H9 (cell line): ENCODE measurements around the gene C2orf15. TPM values are rescaled to one million over a fixed set of nuclear protein-coding genes. Genes with fewer than 3 reads are reported as not detected.

Source experiments
- DNase-seq: peaks from one replicate; pipeline ENCODE4 v3.0.0-alpha.2; 2017
- H2AFZ ChIP-seq: one replicate; pipeline ENCODE4 v1.6.1; 2013; ENCODE audit warnings: mild to moderate bottlenecking, low read length, control low read depth, moderate library complexity
- H2AK5ac ChIP-seq: 2 replicates; pipeline ENCODE4 v1.6.1; 2013; ENCODE audit warnings: low read length, control low read depth, mixed read lengths; ENCODE audit not compliant: insufficient read length
- H2BK120ac ChIP-seq: one replicate; pipeline ENCODE4 v1.6.1; 2013; ENCODE audit warnings: low read depth, mild to moderate bottlenecking, low read length, control low read depth, inconsistent platforms; ENCODE audit not compliant: poor library complexity, severe bottlenecking
- H2BK12ac ChIP-seq: 2 replicates; pipeline ENCODE4 v1.6.1; 2013; ENCODE audit warnings: low read length, control low read depth, mixed read lengths, low read depth; ENCODE audit not compliant: insufficient read length
- H2BK15ac ChIP-seq: 2 replicates; pipeline ENCODE4 v1.6.1; 2013; ENCODE audit warnings: low read depth, low read length, control low read depth
- H2BK20ac ChIP-seq: one replicate; pipeline ENCODE4 v1.6.1; 2013; ENCODE audit warnings: low read depth, mild to moderate bottlenecking, low read length, control low read depth, inconsistent platforms; ENCODE audit not compliant: poor library complexity, severe bottlenecking
- H2BK5ac ChIP-seq: 2 replicates; pipeline ENCODE4 v1.6.1; 2013; ENCODE audit warnings: low read length, control low read depth, mixed read lengths; ENCODE audit not compliant: insufficient read length
- H3K14ac ChIP-seq: 2 replicates; pipeline ENCODE4 v1.6.1; 2013; ENCODE audit warnings: low read length, control low read depth; ENCODE audit not compliant: insufficient read depth
- H3K18ac ChIP-seq: 2 replicates; pipeline ENCODE4 v1.6.1; 2013; ENCODE audit warnings: low read depth, mild to moderate bottlenecking, mixed read lengths, low read length, control low read depth; ENCODE audit not compliant: insufficient read length
- H3K23ac ChIP-seq: 2 replicates; pipeline ENCODE4 v1.6.1; 2013; ENCODE audit warnings: low read length, control low read depth, mixed read lengths, low read depth; ENCODE audit not compliant: insufficient read length
- H3K23me2 ChIP-seq: 2 replicates; pipeline ENCODE4 v1.6.1; 2013; ENCODE audit warnings: low read depth, mild to moderate bottlenecking, mixed read lengths, low read length, control low read depth; ENCODE audit not compliant: insufficient read length, poor library complexity, severe bottlenecking
- H3K27ac ChIP-seq: 2 replicates; pipeline ENCODE4 v1.5.1; 2013; ENCODE audit warnings: low read length, control low read depth, mixed read lengths, low read depth; ENCODE audit not compliant: insufficient read length
- H3K27me3 ChIP-seq: 2 replicates; pipeline ENCODE4 v1.6.1; 2013; ENCODE audit warnings: low read length, control low read depth, inconsistent platforms; ENCODE audit not compliant: insufficient read depth
- H3K4ac ChIP-seq: 2 replicates; pipeline ENCODE4 v1.6.1; 2013; ENCODE audit warnings: low read depth, mild to moderate bottlenecking, control low read depth, inconsistent platforms, low read length, moderate library complexity
- H3K4me1 ChIP-seq: 2 replicates; pipeline ENCODE4 v1.6.1; 2013; ENCODE audit warnings: low read length, control low read depth, inconsistent platforms; ENCODE audit not compliant: insufficient read depth
- H3K4me2 ChIP-seq: 2 replicates; pipeline ENCODE4 v1.6.1; 2013; ENCODE audit warnings: low read length, control low read depth, mixed read lengths; ENCODE audit not compliant: insufficient read length, insufficient read depth
- H3K56ac ChIP-seq: 2 replicates; pipeline ENCODE4 v1.6.1; 2013; ENCODE audit warnings: low read depth, mild to moderate bottlenecking, mixed read lengths, low read length, control low read depth; ENCODE audit not compliant: insufficient read length
- H3K79me1 ChIP-seq: 2 replicates; pipeline ENCODE4 v1.6.1; 2013; ENCODE audit warnings: low read depth, mild to moderate bottlenecking, moderate library complexity, low read length, control low read depth, inconsistent platforms; ENCODE audit not compliant: insufficient read depth, poor library complexity, severe bottlenecking
- H3K79me2 ChIP-seq: 2 replicates; pipeline ENCODE4 v1.6.1; 2013; ENCODE audit warnings: low read length, control low read depth, inconsistent platforms; ENCODE audit not compliant: insufficient read depth
- H3K9ac ChIP-seq: 2 replicates; pipeline ENCODE4 v1.6.1; 2013; ENCODE audit warnings: low read length, control low read depth, mixed read lengths; ENCODE audit not compliant: insufficient read length; ENCODE audit errors: extremely low read depth
- H3K9me3 ChIP-seq: one replicate; pipeline ENCODE4 v1.6.1; 2013; ENCODE audit warnings: low read depth, low read length, inconsistent platforms; ENCODE audit not compliant: control insufficient read depth
- H3T11ph ChIP-seq: one replicate; pipeline ENCODE4 v1.6.1; 2013; ENCODE audit warnings: mild to moderate bottlenecking, low read length, control low read depth, inconsistent platforms
- H4K20me1 ChIP-seq: one replicate; pipeline ENCODE4 v1.6.1; 2013; ENCODE audit not compliant: control insufficient read depth, insufficient read length, insufficient read depth
- H4K5ac ChIP-seq: 2 replicates; pipeline ENCODE4 v1.6.1; 2013; ENCODE audit warnings: low read depth, mild to moderate bottlenecking, mixed read lengths, low read length, control low read depth; ENCODE audit not compliant: insufficient read length
- H4K8ac ChIP-seq: replicated peaks from 2 replicates; pipeline ENCODE4 v1.6.1; 2013; ENCODE audit warnings: low read length, control low read depth, mixed read lengths, low read depth; ENCODE audit not compliant: insufficient read length
- H4K91ac ChIP-seq: 2 replicates; pipeline ENCODE4 v1.6.1; 2013; ENCODE audit warnings: low read depth, mild to moderate bottlenecking, moderate library complexity, mixed read lengths, low read length, control low read depth; ENCODE audit not compliant: insufficient read length
- H3K27ac Mint-ChIP-seq, 3 experiments: 2 replicates in 2 of 3; 3 replicates in 1 of 3; pipeline ENCODE4 v1.8.0; 2020 to 2021; ENCODE audit warnings: mixed read lengths in 3 of 3, mild to moderate bottlenecking in 1 of 3, moderate library complexity in 1 of 3
- H3K27me3 Mint-ChIP-seq: 2 replicates; pipeline ENCODE4 v1.8.0; 2021; ENCODE audit warnings: low read depth, mild to moderate bottlenecking, moderate library complexity, mixed read lengths
- H3K36me3 Mint-ChIP-seq, 3 experiments: 2 replicates in 2 of 3; 3 replicates in 1 of 3; pipeline ENCODE4 v1.8.0; 2020 to 2021; ENCODE audit warnings: low read depth in 3 of 3, mixed read lengths in 3 of 3; ENCODE audit not compliant: insufficient read depth in 1 of 3
- H3K4me1 Mint-ChIP-seq, 2 experiments: 2 replicates each; pipeline ENCODE4 v1.8.0; 2020; ENCODE audit warnings: mixed read lengths in 2 of 2
- H3K4me3 Mint-ChIP-seq, 2 experiments: 2 replicates in 1 of 2; 3 replicates in 1 of 2; pipeline ENCODE4 v1.8.0; 2020 to 2021; ENCODE audit warnings: mild to moderate bottlenecking in 2 of 2, mixed read lengths in 2 of 2, moderate library complexity in 1 of 2
- H3K9me3 Mint-ChIP-seq, 2 experiments: 2 replicates in 1 of 2; 3 replicates in 1 of 2; pipeline ENCODE4 v1.8.0; 2020; ENCODE audit warnings: mild to moderate bottlenecking in 2 of 2, mixed read lengths in 2 of 2, moderate library complexity in 1 of 2
- CTCF ChIP-seq: fragments of 200-600 bp; sonication (generic); conservative IDR thresholded peaks from 3 replicates; pipeline ENCODE4 v1.8.0; 2021; ENCODE audit warnings: antibody characterized with exemption, mild to moderate bottlenecking
- WGBS: extraction: QIAGEN DNeasy Blood & Tissue Kit; methylation state at CpG from one replicate; pipeline ENCODE4 v1.1.7; 2013; ENCODE audit warnings: missing lambda C conversion rate, low lambda C conversion rate, mixed read lengths; ENCODE audit not compliant: insufficient read length; ENCODE audit errors: extremely low coverage; 5-methylcytosine and 5-hydroxymethylcytosine counted together
- total RNA-seq: library from RNA; stranded (reverse); gene quantifications from 2 replicates; pipeline ENCODE4 v1.2.1, GENCODE V29; 2021

Gene C2orf15
- total RNA-seq, 1 experiment from 2014 or later, result 6.2 TPM

- Histone ChIP-seq H3K23ac (no peak overlapping the region), H3K4me1 (no peaks in the 10 kb centered on the region), H2BK120ac (no peak overlapping the region), H3K9me3 (no peaks in the 10 kb centered on the region), H3K14ac (no peak overlapping the region), H3K4ac (no peak overlapping the region), H3K56ac (no peak overlapping the region), H3K79me1 (no peaks in the 10 kb centered on the region), H4K5ac (no peak overlapping the region), H2AK5ac (no peak overlapping the region), H2BK15ac (no peak overlapping the region), H4K20me1 (no peaks in the 10 kb centered on the region), H2BK12ac (no peak overlapping the region), H2AFZ (no peak overlapping the region), H4K8ac (no peak overlapping the region), H4K91ac (no peak overlapping the region), H2BK5ac (no peak overlapping the region), H3K4me2 (no peak overlapping the region), H2BK20ac (no peak overlapping the region), H3K27ac (no peak overlapping the region), H3K27me3 (no peaks in the 10 kb centered on the region), H3K9ac (no peak overlapping the region), H3T11ph (no peak overlapping the region), H3K23me2 (no peaks in the 10 kb centered on the region), H3K18ac (no peak overlapping the region), H3K79me2 (no peaks in the 10 kb centered on the region)
- WGBS, result no CpG with 5 or more reads among the region's 2 CpGs
- H3K9me3 Mint-ChIP-seq, result no peaks in the 10 kb centered on the region
- no peaks in the 10 kb centered on the region for H3K4me1 Mint-ChIP-seq
- no peaks in the 10 kb centered on the region for H3K36me3 Mint-ChIP-seq
- H3K4me3 Mint-ChIP-seq, result no peak overlapping the region
- no peak for DNase-seq
- no peak overlapping the region for H3K27ac Mint-ChIP-seq
- H3K27me3 Mint-ChIP-seq, result no peaks in the 10 kb centered on the region
- TF ChIP-seq CTCF, result no peak
Observed at GRCh38 chr2:99106913-99107312, 34.6 kb upstream of the C2orf15 start.
